Measurements from ENCODE around the gene METTL22.

GRCh38 chr16:8678068-8678927 is 56.8 kb downstream of the METTL22 start:
- TF ChIP-seq CTCF (IDR thresholded peaks at IDR 0.05), result no peak
- TF ChIP-seq POLR2A (IDR thresholded peaks at IDR 0.05), result no peak

Data from body of pancreas (tissue), 4 donors.